WTC11 (cell line): ENCODE data around the gene NALCN. TPM values are rescaled to one million over a fixed set of nuclear protein-coding genes. Genes with fewer than 3 reads are reported as not detected.

Source experiments
- ATAC-seq: fragments of 200-7000 bp; cut with Tn5 transposase; 2 replicates; pipeline ENCODE4 v1.10.0; 2021; ENCODE audit warnings: mild to moderate bottlenecking, moderate library complexity
- CTCF ChIA-PET: fragments of 300-600 bp; sonication (Branson Sonifier 250); formaldehyde crosslinking; loops from one replicate; lab custom pipeline; 2021; ENCODE audit warnings: antibody characterized with exemption; lab: Charles Lee
- POLR2A ChIA-PET: fragments of 350-600 bp; sonication (Branson Sonifier 250); formaldehyde crosslinking; loops from one replicate; lab custom pipeline; 2021; ENCODE audit warnings: antibody characterized with exemption; lab: Charles Lee
- DNase-seq: peaks from one replicate; pipeline ENCODE4 v3.0.0; 2021; ENCODE audit warnings: low spot score
- H3K27ac Mint-ChIP-seq: 2 replicates; pipeline ENCODE4 v1.8.0; 2021; ENCODE audit warnings: mixed read lengths
- H3K27me3 Mint-ChIP-seq: 2 replicates; pipeline ENCODE4 v1.8.0; 2021; ENCODE audit warnings: low read depth, mild to moderate bottlenecking, moderate library complexity, mixed read lengths
- H3K36me3 Mint-ChIP-seq: 2 replicates; pipeline ENCODE4 v1.8.0; 2021; ENCODE audit warnings: mixed read lengths
- H3K4me1 Mint-ChIP-seq: 2 replicates; pipeline ENCODE4 v1.8.0; 2022; ENCODE audit warnings: mixed read lengths
- H3K4me3 Mint-ChIP-seq: 2 replicates; pipeline ENCODE4 v1.8.0; 2021; ENCODE audit warnings: mild to moderate bottlenecking, moderate library complexity, mixed read lengths
- H3K9me3 Mint-ChIP-seq: 2 replicates; pipeline ENCODE4 v1.8.0; 2021; ENCODE audit warnings: mixed read lengths
- ATF1 ChIP-seq: sonication (generic); formaldehyde crosslinking; IDR thresholded peaks from 2 replicates; pipeline ENCODE4 v1.8.1; 2023; ENCODE audit warnings: mild to moderate bottlenecking, moderate library complexity, missing genetic modification reagents
- E2F1 ChIP-seq: sonication (generic); formaldehyde crosslinking; IDR thresholded peaks from 2 replicates; pipeline ENCODE4 v1.8.0; 2022; ENCODE audit warnings: mild to moderate bottlenecking, missing genetic modification reagents
- EMX1 ChIP-seq: fragments of 250-450 bp; sonication (Bioruptor Pico); IDR thresholded peaks from 2 replicates; pipeline ENCODE4 v1.8.0; 2021; ENCODE audit warnings: mild to moderate bottlenecking
- FOXP1 ChIP-seq: sonication (generic); formaldehyde crosslinking; IDR thresholded peaks from 2 replicates; pipeline ENCODE4 v1.8.0; 2022; ENCODE audit warnings: missing genetic modification reagents, mild to moderate bottlenecking, moderate library complexity, borderline replicate concordance
- GRHL2 ChIP-seq: fragments of 250-450 bp; sonication (Bioruptor Pico); IDR thresholded peaks from 2 replicates; pipeline ENCODE4 v1.8.0; 2022; ENCODE audit warnings: mild to moderate bottlenecking, moderate library complexity; ENCODE audit not compliant: insufficient replicate concordance, severe bottlenecking
- GTF2I ChIP-seq: fragments of 250-450 bp; sonication (Bioruptor Pico); conservative IDR thresholded peaks from 2 replicates; pipeline ENCODE4 v1.4.0; 2021; ENCODE audit warnings: mild to moderate bottlenecking
- MAX ChIP-seq: sonication (generic); formaldehyde crosslinking; IDR thresholded peaks from 2 replicates; pipeline ENCODE4 v1.8.0; 2022; ENCODE audit warnings: mild to moderate bottlenecking, missing genetic modification reagents
- MXD4 ChIP-seq: fragments of 250-450 bp; sonication (Bioruptor Pico); IDR thresholded peaks from 2 replicates; pipeline ENCODE4 v1.8.0; 2021; ENCODE audit warnings: mild to moderate bottlenecking, moderate library complexity, borderline replicate concordance
- NFATC4 ChIP-seq: fragments of 250-450 bp; sonication (Bioruptor Pico); IDR thresholded peaks from 2 replicates; pipeline ENCODE4 v1.9.0; 2021; ENCODE audit warnings: mild to moderate bottlenecking
- NFE2L1 ChIP-seq: sonication (generic); formaldehyde crosslinking; IDR thresholded peaks from 2 replicates; pipeline ENCODE4 v1.8.1; 2023; ENCODE audit warnings: missing genetic modification reagents
- NR3C1 ChIP-seq: sonication (generic); formaldehyde crosslinking; conservative IDR thresholded peaks from 2 replicates; pipeline ENCODE4 v1.8.1; 2023; ENCODE audit warnings: low read depth, mild to moderate bottlenecking, missing genetic modification reagents
- OVOL2 ChIP-seq: fragments of 250-450 bp; sonication (Bioruptor Pico); IDR thresholded peaks from 2 replicates; pipeline ENCODE4 v1.9.0; 2021; ENCODE audit warnings: mild to moderate bottlenecking, borderline replicate concordance
- PRRX2 ChIP-seq: fragments of 250-450 bp; sonication (Bioruptor Pico); IDR thresholded peaks from 2 replicates; pipeline ENCODE4 v1.8.0; 2021; ENCODE audit warnings: mild to moderate bottlenecking
- RORB ChIP-seq: fragments of 250-450 bp; sonication (Bioruptor Pico); IDR thresholded peaks from 2 replicates; pipeline ENCODE4 v1.9.0; 2021; ENCODE audit warnings: mild to moderate bottlenecking
- SMAD3 ChIP-seq: sonication (generic); formaldehyde crosslinking; IDR thresholded peaks from 2 replicates; pipeline ENCODE4 v1.8.0; 2022; ENCODE audit warnings: missing genetic modification reagents, mild to moderate bottlenecking, borderline replicate concordance
- ZNF138 ChIP-seq: sonication (generic); formaldehyde crosslinking; conservative IDR thresholded peaks from 2 replicates; pipeline ENCODE4 v1.8.1; 2022; ENCODE audit warnings: mild to moderate bottlenecking, moderate library complexity, missing genetic modification reagents
- ZNF396 ChIP-seq: fragments of 250-450 bp; sonication (Bioruptor Pico); IDR thresholded peaks from 2 replicates; pipeline ENCODE4 v1.8.0; 2021; ENCODE audit warnings: mild to moderate bottlenecking, moderate library complexity, borderline replicate concordance
- total RNA-seq: library from RNA; stranded (reverse); gene quantifications from 3 replicates; pipeline ENCODE4 v1.2.3, GENCODE V29; 2021
- TF ChIP-seq, protein P1 (sequence below): sonication (generic); formaldehyde crosslinking; IDR thresholded peaks from 2 replicates; pipeline ENCODE4 v1.8.1; 2022; ENCODE audit warnings: mild to moderate bottlenecking, moderate library complexity, missing genetic modification reagents
- TF ChIP-seq, protein P2 (sequence below): sonication (generic); formaldehyde crosslinking; IDR thresholded peaks from 2 replicates; pipeline ENCODE4 v1.8.0; 2023; ENCODE audit warnings: mild to moderate bottlenecking, missing genetic modification reagents
- TF ChIP-seq, protein P3 (sequence below): sonication (generic); formaldehyde crosslinking; IDR thresholded peaks from 2 replicates; pipeline ENCODE4 v1.8.1; 2023; ENCODE audit warnings: mild to moderate bottlenecking, missing genetic modification reagents, moderate library complexity
- TF ChIP-seq, protein P4 (sequence below): sonication (generic); formaldehyde crosslinking; IDR thresholded peaks from 2 replicates; pipeline ENCODE4 v1.8.1; 2023; ENCODE audit warnings: mild to moderate bottlenecking, moderate library complexity, missing genetic modification reagents
- TF ChIP-seq, protein P5 (sequence below): sonication (generic); formaldehyde crosslinking; IDR thresholded peaks from 2 replicates; pipeline ENCODE4 v1.8.1; 2023; ENCODE audit warnings: mild to moderate bottlenecking, missing genetic modification reagents, moderate library complexity
- TF ChIP-seq, protein P6 (sequence below): sonication (generic); formaldehyde crosslinking; IDR thresholded peaks from 2 replicates; pipeline ENCODE4 v1.8.1; 2022; ENCODE audit warnings: missing genetic modification reagents, borderline replicate concordance
- TF ChIP-seq, protein P7 (sequence below): sonication (generic); formaldehyde crosslinking; conservative IDR thresholded peaks from 2 replicates; pipeline ENCODE4 v1.8.1; 2022; ENCODE audit warnings: mild to moderate bottlenecking, missing genetic modification reagents

The NALCN gene
- total RNA-seq, 1 experiment from 2014 or later = 0.33 TPM

- H3K9me3 Mint-ChIP-seq = no peaks in the 10 kb centered on the region
- H3K4me1 Mint-ChIP-seq = no peaks in the 10 kb centered on the region
- ChIA-PET CTCF (no interaction called here), POLR2A (no interaction called here)
- ATAC-seq = no peak
- H3K27me3 Mint-ChIP-seq = no peaks in the 10 kb centered on the region
- DNase-seq = no peak
- no peak overlapping the region for H3K27ac Mint-ChIP-seq
- H3K36me3 Mint-ChIP-seq = no peaks in the 10 kb centered on the region
- H3K4me3 Mint-ChIP-seq = no peak overlapping the region
- TF ChIP-seq FOXP1 (CRISPR knock-in tag) (no peak), NFE2L1 (CRISPR knock-in tag) (no peak), NR3C1 (CRISPR knock-in tag) (no peak), EMX1 (CRISPR knock-in tag) (no peak), SMAD3 (CRISPR knock-in tag) (no peak), ZNF396 (CRISPR knock-in tag) (no peak), OVOL2 (CRISPR knock-in tag) (no peak), ZNF138 (CRISPR knock-in tag) (no peak), MXD4 (CRISPR knock-in tag) (no peak), NFATC4 (CRISPR knock-in tag) (no peak), RORB (CRISPR knock-in tag) (no peak)
- TF ChIP-seq, protein P1, sequence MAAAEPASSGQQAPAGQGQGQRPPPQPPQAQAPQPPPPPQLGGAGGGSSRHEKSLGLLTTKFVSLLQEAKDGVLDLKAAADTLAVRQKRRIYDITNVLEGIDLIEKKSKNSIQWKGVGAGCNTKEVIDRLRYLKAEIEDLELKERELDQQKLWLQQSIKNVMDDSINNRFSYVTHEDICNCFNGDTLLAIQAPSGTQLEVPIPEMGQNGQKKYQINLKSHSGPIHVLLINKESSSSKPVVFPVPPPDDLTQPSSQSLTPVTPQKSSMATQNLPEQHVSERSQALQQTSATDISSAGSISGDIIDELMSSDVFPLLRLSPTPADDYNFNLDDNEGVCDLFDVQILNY (CRISPR knock-in tag) = no peak
- TF ChIP-seq, protein P2, sequence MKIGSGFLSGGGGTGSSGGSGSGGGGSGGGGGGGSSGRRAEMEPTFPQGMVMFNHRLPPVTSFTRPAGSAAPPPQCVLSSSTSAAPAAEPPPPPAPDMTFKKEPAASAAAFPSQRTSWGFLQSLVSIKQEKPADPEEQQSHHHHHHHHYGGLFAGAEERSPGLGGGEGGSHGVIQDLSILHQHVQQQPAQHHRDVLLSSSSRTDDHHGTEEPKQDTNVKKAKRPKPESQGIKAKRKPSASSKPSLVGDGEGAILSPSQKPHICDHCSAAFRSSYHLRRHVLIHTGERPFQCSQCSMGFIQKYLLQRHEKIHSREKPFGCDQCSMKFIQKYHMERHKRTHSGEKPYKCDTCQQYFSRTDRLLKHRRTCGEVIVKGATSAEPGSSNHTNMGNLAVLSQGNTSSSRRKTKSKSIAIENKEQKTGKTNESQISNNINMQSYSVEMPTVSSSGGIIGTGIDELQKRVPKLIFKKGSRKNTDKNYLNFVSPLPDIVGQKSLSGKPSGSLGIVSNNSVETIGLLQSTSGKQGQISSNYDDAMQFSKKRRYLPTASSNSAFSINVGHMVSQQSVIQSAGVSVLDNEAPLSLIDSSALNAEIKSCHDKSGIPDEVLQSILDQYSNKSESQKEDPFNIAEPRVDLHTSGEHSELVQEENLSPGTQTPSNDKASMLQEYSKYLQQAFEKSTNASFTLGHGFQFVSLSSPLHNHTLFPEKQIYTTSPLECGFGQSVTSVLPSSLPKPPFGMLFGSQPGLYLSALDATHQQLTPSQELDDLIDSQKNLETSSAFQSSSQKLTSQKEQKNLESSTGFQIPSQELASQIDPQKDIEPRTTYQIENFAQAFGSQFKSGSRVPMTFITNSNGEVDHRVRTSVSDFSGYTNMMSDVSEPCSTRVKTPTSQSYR = no peak
- TF ChIP-seq, protein P3, sequence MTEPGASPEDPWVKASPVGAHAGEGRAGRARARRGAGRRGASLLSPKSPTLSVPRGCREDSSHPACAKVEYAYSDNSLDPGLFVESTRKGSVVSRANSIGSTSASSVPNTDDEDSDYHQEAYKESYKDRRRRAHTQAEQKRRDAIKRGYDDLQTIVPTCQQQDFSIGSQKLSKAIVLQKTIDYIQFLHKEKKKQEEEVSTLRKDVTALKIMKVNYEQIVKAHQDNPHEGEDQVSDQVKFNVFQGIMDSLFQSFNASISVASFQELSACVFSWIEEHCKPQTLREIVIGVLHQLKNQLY (CRISPR knock-in tag) = no peak
- TF ChIP-seq, protein P4, sequence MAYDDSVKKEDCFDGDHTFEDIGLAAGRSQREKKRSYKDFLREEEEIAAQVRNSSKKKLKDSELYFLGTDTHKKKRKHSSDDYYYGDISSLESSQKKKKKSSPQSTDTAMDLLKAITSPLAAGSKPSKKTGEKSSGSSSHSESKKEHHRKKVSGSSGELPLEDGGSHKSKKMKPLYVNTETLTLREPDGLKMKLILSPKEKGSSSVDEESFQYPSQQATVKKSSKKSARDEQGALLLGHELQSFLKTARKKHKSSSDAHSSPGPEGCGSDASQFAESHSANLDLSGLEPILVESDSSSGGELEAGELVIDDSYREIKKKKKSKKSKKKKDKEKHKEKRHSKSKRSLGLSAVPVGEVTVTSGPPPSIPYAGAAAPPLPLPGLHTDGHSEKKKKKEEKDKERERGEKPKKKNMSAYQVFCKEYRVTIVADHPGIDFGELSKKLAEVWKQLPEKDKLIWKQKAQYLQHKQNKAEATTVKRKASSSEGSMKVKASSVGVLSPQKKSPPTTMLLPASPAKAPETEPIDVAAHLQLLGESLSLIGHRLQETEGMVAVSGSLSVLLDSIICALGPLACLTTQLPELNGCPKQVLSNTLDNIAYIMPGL (CRISPR knock-in tag) = no peak
- TF ChIP-seq, protein P5, sequence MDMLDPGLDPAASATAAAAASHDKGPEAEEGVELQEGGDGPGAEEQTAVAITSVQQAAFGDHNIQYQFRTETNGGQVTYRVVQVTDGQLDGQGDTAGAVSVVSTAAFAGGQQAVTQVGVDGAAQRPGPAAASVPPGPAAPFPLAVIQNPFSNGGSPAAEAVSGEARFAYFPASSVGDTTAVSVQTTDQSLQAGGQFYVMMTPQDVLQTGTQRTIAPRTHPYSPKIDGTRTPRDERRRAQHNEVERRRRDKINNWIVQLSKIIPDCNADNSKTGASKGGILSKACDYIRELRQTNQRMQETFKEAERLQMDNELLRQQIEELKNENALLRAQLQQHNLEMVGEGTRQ = no peak
- TF ChIP-seq, protein P6, sequence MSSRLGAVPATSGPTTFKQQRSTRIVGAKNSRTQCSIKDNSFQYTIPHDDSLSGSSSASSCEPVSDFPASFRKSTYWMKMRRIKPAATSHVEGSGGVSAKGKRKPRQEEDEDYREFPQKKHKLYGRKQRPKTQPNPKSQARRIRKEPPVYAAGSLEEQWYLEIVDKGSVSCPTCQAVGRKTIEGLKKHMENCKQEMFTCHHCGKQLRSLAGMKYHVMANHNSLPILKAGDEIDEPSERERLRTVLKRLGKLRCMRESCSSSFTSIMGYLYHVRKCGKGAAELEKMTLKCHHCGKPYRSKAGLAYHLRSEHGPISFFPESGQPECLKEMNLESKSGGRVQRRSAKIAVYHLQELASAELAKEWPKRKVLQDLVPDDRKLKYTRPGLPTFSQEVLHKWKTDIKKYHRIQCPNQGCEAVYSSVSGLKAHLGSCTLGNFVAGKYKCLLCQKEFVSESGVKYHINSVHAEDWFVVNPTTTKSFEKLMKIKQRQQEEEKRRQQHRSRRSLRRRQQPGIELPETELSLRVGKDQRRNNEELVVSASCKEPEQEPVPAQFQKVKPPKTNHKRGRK = no peak
These were observed 225.3 kb downstream of the NALCN start for GRCh38 chr13:101190976-101191375.

DNA sequence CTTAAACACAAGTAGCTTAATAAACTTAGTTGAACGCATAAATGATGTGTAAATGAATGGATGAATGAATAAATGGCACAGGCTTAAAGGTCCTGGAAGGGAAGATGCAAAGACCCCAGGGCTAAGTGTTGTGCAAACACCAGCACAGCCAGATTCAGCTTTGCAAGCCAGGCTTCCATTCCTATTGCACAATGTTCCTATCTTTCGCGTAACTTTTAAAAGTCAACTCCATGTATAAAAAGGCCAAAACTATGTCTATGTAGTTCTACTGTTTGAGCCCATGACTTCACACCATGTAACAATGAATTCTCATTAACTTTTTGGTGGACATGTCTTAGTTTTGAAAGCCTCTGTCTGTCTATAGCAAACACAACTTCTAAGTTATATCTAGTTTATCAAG, 226.0 kb downstream of the NALCN start:
- Mint-ChIP-seq H3K27ac (no peak overlapping the region), H3K4me1 (no peaks in the 10 kb centered on the region)
- no peak for TF ChIP-seq MAX (CRISPR knock-in tag)
- no peak for TF ChIP-seq E2F1 (CRISPR knock-in tag)
- no peak for TF ChIP-seq NFATC4 (CRISPR knock-in tag)
- TF ChIP-seq, protein P7, sequence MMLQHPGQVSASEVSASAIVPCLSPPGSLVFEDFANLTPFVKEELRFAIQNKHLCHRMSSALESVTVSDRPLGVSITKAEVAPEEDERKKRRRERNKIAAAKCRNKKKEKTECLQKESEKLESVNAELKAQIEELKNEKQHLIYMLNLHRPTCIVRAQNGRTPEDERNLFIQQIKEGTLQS (CRISPR knock-in tag) = no peak
- TF ChIP-seq GTF2I (CRISPR knock-in tag) = no peak
- TF ChIP-seq PRRX2 = no peak
- TF ChIP-seq GRHL2 (CRISPR knock-in tag) = no peak
- no peak for TF ChIP-seq ATF1 (CRISPR knock-in tag)
- TF ChIP-seq, protein P5 = no peak

More for the DNA sequence above, 226.0 kb downstream of the NALCN start:
- CTCF ChIA-PET = no interaction called here
- Mint-ChIP-seq H3K36me3 (no peaks in the 10 kb centered on the region), H3K9me3 (no peaks in the 10 kb centered on the region), H3K27me3 (no peaks in the 10 kb centered on the region), H3K4me3 (no peak overlapping the region)
- no peak for ATAC-seq
- no peak for DNase-seq
- POLR2A ChIA-PET = no interaction called here
